ENCODE measurements around the gene DGKD.
A peak's percentile ranks its signal among the peaks of the same experiment; 100 is the strongest.

Gene DGKD

GRCh38 chr2:233428438-233428837 lies 74.1 kb downstream of the DGKD start:
- DNase-seq (ENCODE audit: low read depth) = no peak

GRCh38 chr2:233429175-233429897 lies 75.0 kb downstream of the DGKD start:
- no peak for DNase-seq (ENCODE audit: low read depth)

GRCh38 chr2:233430081-233430480 lies 75.8 kb downstream of the DGKD start:
- no peak for DNase-seq (ENCODE audit: low read depth)

GRCh38 chr2:233430651-233431050 lies 76.4 kb downstream of the DGKD start:
- DNase-seq (ENCODE audit: low read depth) = no peak

- DNase-seq (ENCODE audit: low read depth) = no peak
Observed at GRCh38 chr2:233433029-233433428, 78.7 kb downstream of the DGKD start.

GRCh38 chr2:233433794-233434193 lies 79.5 kb downstream of the DGKD start:
- no peak for DNase-seq (ENCODE audit: low read depth)

- no peak for DNase-seq (ENCODE audit: low read depth)
Observed at GRCh38 chr2:233434666-233435330, 80.5 kb downstream of the DGKD start.

GRCh38 chr2:233435436-233436190 lies 81.3 kb downstream of the DGKD start:
- DNase-seq (ENCODE audit: low read depth) = no peak

- DNase-seq (ENCODE audit: low read depth) = no peak
Observed at GRCh38 chr2:233436191-233436581, 81.9 kb downstream of the DGKD start.

GRCh38 chr2:233436691-233437438 lies 82.6 kb downstream of the DGKD start:
- no peak for DNase-seq (ENCODE audit: low read depth)

GRCh38 chr2:233437439-233437955 lies 83.2 kb downstream of the DGKD start:
- no peak for DNase-seq (ENCODE audit: low read depth)

GRCh38 chr2:233438573-233439147 lies 84.4 kb downstream of the DGKD start:
- DNase-seq (ENCODE audit: low read depth) = no peak

GRCh38 chr2:233439191-233439590 lies 84.9 kb downstream of the DGKD start:
- no peak for DNase-seq (ENCODE audit: low read depth)

- no peak for DNase-seq (ENCODE audit: low read depth)
Observed at GRCh38 chr2:233440314-233440713, 86.0 kb downstream of the DGKD start.

GRCh38 chr2:233440714-233441113 lies 86.4 kb downstream of the DGKD start:
- no peak for DNase-seq (ENCODE audit: low read depth)

- no peak for DNase-seq (ENCODE audit: low read depth)
Observed at GRCh38 chr2:233441161-233442027, 87.1 kb downstream of the DGKD start.

GRCh38 chr2:233442028-233442310 lies 87.7 kb downstream of the DGKD start:
- no peak for DNase-seq (ENCODE audit: low read depth)

- DNase-seq (ENCODE audit: low read depth) = peak; percentile 76
Observed at GRCh38 chr2:233443511-233444183, 89.4 kb downstream of the DGKD start.

GRCh38 chr2:233444501-233444900 lies 90.2 kb downstream of the DGKD start:
- DNase-seq (ENCODE audit: low read depth) = no peak

- DNase-seq (ENCODE audit: low read depth) = no peak
Observed at GRCh38 chr2:233445152-233445830, 91.0 kb downstream of the DGKD start.
